ENCODE data around the gene GSS. TPM values are rescaled to one million over a fixed set of nuclear protein-coding genes. Genes with fewer than 3 reads are reported as not detected.

GSS gene
- polyA plus RNA-seq, 1 experiment: 110 TPM

- TF ChIP-seq CTCF (IDR thresholded peaks at IDR 0.05; ENCODE audit: insufficient read depth, low read depth, low read length): no peak
- POLR2A ChIA-PET: no interaction called here
- DNase-seq (ENCODE audit: low read depth): no peak
- Histone ChIP-seq H3K27me3 (ENCODE audit: control insufficient read depth, insufficient read depth, low read length) (no peaks in the 10 kb centered on the region), H3K4me3 (ENCODE audit: low read depth, low read length) (no peak overlapping the region), H3K36me3 (ENCODE audit: control insufficient read depth, insufficient read depth, low read length) (peaks cover 3% of the 10 kb centered on the region)
- CTCF ChIA-PET: interaction anchor here (3.0 kb wide), 1 partner anchor 77 kb away, joined by 26 read pairs; the partner anchor contains the start of gene GGT7
These were observed 4.4 kb downstream of the GSS start for GRCh38 chr20:34951252-34951651.

GRCh38 chr20:34949120-34949519, 6.5 kb downstream of the GSS start:
- DNase-seq (ENCODE audit: low read depth): no peak

GRCh38 chr20:34948030-34948429, 7.6 kb downstream of the GSS start:
- POLR2A ChIA-PET: no interaction called here

More at GRCh38 chr20:34949120-34949519, 6.5 kb downstream of the GSS start:
- TF ChIP-seq CTCF (IDR thresholded peaks at IDR 0.05; ENCODE audit: insufficient read depth, low read depth, low read length): no peak
- no peaks in the 10 kb centered on the region for H3K27me3 ChIP-seq (ENCODE audit: control insufficient read depth, insufficient read depth, low read length)
- H3K4me3 ChIP-seq (ENCODE audit: low read depth, low read length): no peak overlapping the region
- ChIA-PET CTCF (interaction anchor here (1.2 to 1.6 kb wide), 4 partner anchors 75 to 114 kb away, joined by 3 to 16 read pairs (median 6); partner anchors contain the start of gene GGT7), POLR2A (no interaction called here)
- peaks cover 6% of the 10 kb centered on the region for H3K36me3 ChIP-seq (ENCODE audit: control insufficient read depth, insufficient read depth, low read length)

GRCh38 chr20:34947336-34947735, 8.3 kb downstream of the GSS start:
- POLR2A ChIA-PET: no interaction called here

More at GRCh38 chr20:34948030-34948429, 7.6 kb downstream of the GSS start:
- peaks cover 6% of the 10 kb centered on the region for H3K36me3 ChIP-seq (ENCODE audit: control insufficient read depth, insufficient read depth, low read length)
- no peak overlapping the region for H3K4me3 ChIP-seq (ENCODE audit: low read depth, low read length)
- DNase-seq (ENCODE audit: low read depth): peak; percentile 62
- no peak for TF ChIP-seq CTCF (IDR thresholded peaks at IDR 0.05; ENCODE audit: insufficient read depth, low read depth, low read length)
- CTCF ChIA-PET: interaction anchor here (0.7 to 1.6 kb wide), 3 partner anchors 40 to 75 kb away, joined by 3 to 16 read pairs (median 5); partner anchors contain the start of gene GGT7
- no peaks in the 10 kb centered on the region for H3K27me3 ChIP-seq (ENCODE audit: control insufficient read depth, insufficient read depth, low read length)

GRCh38 chr20:34946661-34947060, 8.9 kb downstream of the GSS start:
- Histone ChIP-seq H3K27me3 (ENCODE audit: control insufficient read depth, insufficient read depth, low read length) (no peaks in the 10 kb centered on the region), H3K4me3 (ENCODE audit: low read depth, low read length) (no peak overlapping the region), H3K36me3 (ENCODE audit: control insufficient read depth, insufficient read depth, low read length) (peaks cover 8% of the 10 kb centered on the region)
- no peak for DNase-seq (ENCODE audit: low read depth)
- ChIA-PET CTCF (interaction anchor here (0.6 to 1.1 kb wide), 3 partner anchors 72 to 359 kb away, joined by 3 to 7 read pairs (median 3); no protein-coding TSS in a partner anchor), POLR2A (no interaction called here)
- TF ChIP-seq CTCF (IDR thresholded peaks at IDR 0.05; ENCODE audit: insufficient read depth, low read depth, low read length): no peak

More at GRCh38 chr20:34947336-34947735, 8.3 kb downstream of the GSS start:
- no peaks in the 10 kb centered on the region for H3K27me3 ChIP-seq (ENCODE audit: control insufficient read depth, insufficient read depth, low read length)
- CTCF ChIA-PET: interaction anchor here (1.1 to 1.6 kb wide), 2 partner anchors 73 kb away, joined by 7 to 16 read pairs; no protein-coding TSS in a partner anchor
- TF ChIP-seq CTCF (IDR thresholded peaks at IDR 0.05; ENCODE audit: insufficient read depth, low read depth, low read length): no peak
- H3K4me3 ChIP-seq (ENCODE audit: low read depth, low read length): no peak overlapping the region
- no peak for DNase-seq (ENCODE audit: low read depth)
- H3K36me3 ChIP-seq (ENCODE audit: control insufficient read depth, insufficient read depth, low read length): peaks cover 6% of the 10 kb centered on the region
